Esophagus squamous epithelium (tissue), 5 donors: ENCODE measurements around the gene FSTL4. TPM values are rescaled to one million over a fixed set of nuclear protein-coding genes. Genes with fewer than 3 reads are reported as not detected.

Experiments
- DNase-seq: peaks from one replicate; lab custom pipeline; 2025; lab: John Stamatoyannopoulos, UW
- H3K27ac ChIP-seq, 4 donors: fragments of 200-600 bp; sonication (generic); one replicate each; pipeline ENCODE4 v1.5.1; 2016 to 2019; ENCODE audit warnings: mild to moderate bottlenecking in 1 of 4
- H3K27me3 ChIP-seq, 4 donors: fragments of 200-600 bp; sonication (generic); 1 replicate in 3 of 4; 2 replicates in 1 of 4; pipeline versions ENCODE4 v1.5.1 to v1.6.0; 2017 to 2021; ENCODE audit warnings: antibody characterized with exemption in 1 of 4
- H3K36me3 ChIP-seq, 3 donors: fragments of 200-600 bp; sonication (generic); one replicate each; pipeline ENCODE4 v1.5.1; 2016 to 2019
- H3K4me1 ChIP-seq, 3 donors: fragments of 200-600 bp; sonication (generic); one replicate each; pipeline ENCODE4 v1.5.1; 2017 to 2019
- H3K4me3 ChIP-seq, 4 donors: fragments of 200-600 bp; sonication (generic); 1 replicate in 3 of 4; 2 replicates in 1 of 4; pipeline ENCODE4 v1.5.1; 2016 to 2019; ENCODE audit warnings: mild to moderate bottlenecking in 2 of 4, moderate library complexity in 1 of 4
- H3K9me3 ChIP-seq, 3 donors: fragments of 200-600 bp; sonication (generic); one replicate each; pipeline ENCODE4 v1.5.1; 2016 to 2019
- CTCF ChIP-seq, 6 experiments: fragments of 450-650 bp in 4 of 6; fragments of 200-600 bp in 2 of 6; sonication (generic) in 2 of 6; IDR thresholded peaks; one replicate each; pipeline ENCODE4 v1.5.1; 2016 to 2019; ENCODE audit warnings: antibody characterized with exemption in 6 of 6, mild to moderate bottlenecking in 4 of 6, moderate library complexity in 4 of 6
- POLR2A ChIP-seq, 4 donors: fragments of 450-650 bp; IDR thresholded peaks; one replicate each; pipeline ENCODE4 v1.6.1; 2017; ENCODE audit warnings: antibody characterized with exemption in 4 of 4, mild to moderate bottlenecking in 4 of 4, moderate library complexity in 3 of 4
- WGBS, 2 donors: methylation state at CpG; one replicate each; pipeline ENCODE4 v1.1.5; 2018; 5-methylcytosine and 5-hydroxymethylcytosine counted together
- intact Hi-C: fragments of 100-400 bp; cut with DNase I; formaldehyde crosslinking; loops from one replicate; pipeline ENCODE4 v1.15.0; 2022
- total RNA-seq, 4 donors: library from RNA; depleted of rRNA; stranded (reverse); fragments of >200 nt; gene quantifications; one replicate each; pipeline ENCODE4 v1.1.0, GENCODE V29; 2016
- donor health status: DM: yes; HTN: yes; CAD: no.

Gene FSTL4
- total RNA-seq, 4 donors from 2014 or later = 0.53 to 4.1 (median 1.4) TPM

- Histone ChIP-seq H3K4me1 (peaks cover 0 to 46% (median 21%) of the 10 kb centered on the region in 3 donors), H3K27ac (no peak overlapping the region), H3K4me3 (no peak overlapping the region), H3K27me3 (peaks cover 0 to 4% (median 0%) of the 10 kb centered on the region in 4 donors), H3K36me3 (no peaks in the 10 kb centered on the region), H3K9me3 (no peaks in the 10 kb centered on the region)
- intact Hi-C loops = no loop called here
- WGBS, 2 donors = 74 to 77% methylated on average over 5 of the region's 7 CpGs
- TF ChIP-seq POLR2A (IDR thresholded peaks at IDR 0.05) = no peak
- no peak for TF ChIP-seq CTCF (IDR thresholded peaks at IDR 0.05)
- DNase-seq = no peak
Measured at GRCh38 chr5:133368916-133369783, 243.2 kb downstream of the FSTL4 start.

GRCh38 chr5:133367984-133368383 lies 244.4 kb downstream of the FSTL4 start:
- Histone ChIP-seq H3K27me3 (no peaks in the 10 kb centered on the region), H3K9me3 (no peaks in the 10 kb centered on the region), H3K4me3 (no peak overlapping the region), H3K27ac (no peak overlapping the region), H3K4me1 (peaks cover 0 to 42% (median 19%) of the 10 kb centered on the region in 3 donors), H3K36me3 (no peaks in the 10 kb centered on the region)
- TF ChIP-seq POLR2A (IDR thresholded peaks at IDR 0.05) = no peak
- TF ChIP-seq CTCF (IDR thresholded peaks at IDR 0.05) = no peak
- no peak for DNase-seq
- intact Hi-C loops = no loop called here
- whole genome bisulfite sequencing, 2 donors = 100% methylated on average over 1 of the region's 2 CpGs; no CpG with 5 or more reads in 1 of the 2 donors

GRCh38 chr5:133367071-133367786 lies 245.1 kb downstream of the FSTL4 start:
- 82 to 90% methylated on average over 6 of the region's 6 CpGs for WGBS, 2 donors

GRCh38 chr5:133366438-133366837 lies 245.9 kb downstream of the FSTL4 start:
- 92 to 93% methylated on average over 6 of the region's 6 CpGs for WGBS, 2 donors
- intact Hi-C loops = no loop called here
- H3K9me3 ChIP-seq = no peaks in the 10 kb centered on the region
- no peak for TF ChIP-seq CTCF (IDR thresholded peaks at IDR 0.05)
- no peak for TF ChIP-seq POLR2A (IDR thresholded peaks at IDR 0.05)
- no peak overlapping the region for H3K27ac ChIP-seq
- peaks cover 0 to under 1% (median 0%) of the 10 kb centered on the region in 4 donors for H3K27me3 ChIP-seq
- peaks cover 0 to 33% (median 16%) of the 10 kb centered on the region in 3 donors for H3K4me1 ChIP-seq
- no peak for DNase-seq
- no peak overlapping the region for H3K4me3 ChIP-seq
- no peaks in the 10 kb centered on the region for H3K36me3 ChIP-seq

More at GRCh38 chr5:133367071-133367786, 245.1 kb downstream of the FSTL4 start:
- DNase-seq = no peak
- intact Hi-C loops = no loop called here
- H3K4me3 ChIP-seq = no peak overlapping the region
- peaks cover 0 to 34% (median 16%) of the 10 kb centered on the region in 3 donors for H3K4me1 ChIP-seq
- no peaks in the 10 kb centered on the region for H3K27me3 ChIP-seq
- no peak for TF ChIP-seq POLR2A (IDR thresholded peaks at IDR 0.05)
- H3K27ac ChIP-seq = no peak overlapping the region
- no peaks in the 10 kb centered on the region for H3K36me3 ChIP-seq
- H3K9me3 ChIP-seq = no peaks in the 10 kb centered on the region

DNA sequence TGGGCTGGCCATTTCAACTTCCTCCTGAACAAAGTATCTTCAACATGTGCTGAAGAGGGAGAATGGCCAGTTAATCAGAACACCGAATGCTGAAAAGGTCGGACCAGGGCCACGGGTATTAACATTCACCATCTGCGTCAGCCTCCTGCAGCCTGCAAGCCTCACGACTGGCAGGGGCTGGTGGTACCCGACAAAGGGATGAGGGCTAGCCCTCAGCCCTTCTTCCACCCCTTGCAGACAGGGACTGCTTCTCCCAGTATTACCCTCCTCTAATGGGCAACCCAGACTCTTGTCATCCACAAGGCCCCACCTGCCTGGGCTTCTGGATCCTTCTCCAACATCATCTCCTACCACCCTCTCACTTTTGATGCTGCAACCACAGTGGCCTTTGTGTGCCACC lies 246.6 kb downstream of the FSTL4 start:
- H3K27ac ChIP-seq = no peak overlapping the region
- intact Hi-C loops = no loop called here
- DNase-seq = no peak
- H3K4me1 ChIP-seq = peaks cover 0 to 26% (median 9%) of the 10 kb centered on the region in 3 donors
- H3K4me3 ChIP-seq = no peak overlapping the region
- no peaks in the 10 kb centered on the region for H3K36me3 ChIP-seq
- 89 to 94% methylated on average over 4 to 6 of the region's 6 CpGs for WGBS, 2 donors
- TF ChIP-seq POLR2A (IDR thresholded peaks at IDR 0.05) (no peak), CTCF (IDR thresholded peaks at IDR 0.05) (no peak)
- H3K27me3 ChIP-seq = peaks cover 0 to 3% (median 0%) of the 10 kb centered on the region in 4 donors
- no peaks in the 10 kb centered on the region for H3K9me3 ChIP-seq
